HG02763 (cell line): Measurements from ENCODE around the gene MPP1.

Experiments
- ATAC-seq: cut with Tn5 transposase; IDR thresholded peaks from one replicate; pipeline ENCODE4 v1.9.1; 2021; ENCODE audit warnings: mild to moderate bottlenecking, moderate library complexity; ENCODE audit not compliant: unreplicated experiment

Gene MPP1

GRCh38 chrX:154813801-154814200 lies 8.5 kb upstream of the MPP1 start:
- no peak for ATAC-seq

DNA sequence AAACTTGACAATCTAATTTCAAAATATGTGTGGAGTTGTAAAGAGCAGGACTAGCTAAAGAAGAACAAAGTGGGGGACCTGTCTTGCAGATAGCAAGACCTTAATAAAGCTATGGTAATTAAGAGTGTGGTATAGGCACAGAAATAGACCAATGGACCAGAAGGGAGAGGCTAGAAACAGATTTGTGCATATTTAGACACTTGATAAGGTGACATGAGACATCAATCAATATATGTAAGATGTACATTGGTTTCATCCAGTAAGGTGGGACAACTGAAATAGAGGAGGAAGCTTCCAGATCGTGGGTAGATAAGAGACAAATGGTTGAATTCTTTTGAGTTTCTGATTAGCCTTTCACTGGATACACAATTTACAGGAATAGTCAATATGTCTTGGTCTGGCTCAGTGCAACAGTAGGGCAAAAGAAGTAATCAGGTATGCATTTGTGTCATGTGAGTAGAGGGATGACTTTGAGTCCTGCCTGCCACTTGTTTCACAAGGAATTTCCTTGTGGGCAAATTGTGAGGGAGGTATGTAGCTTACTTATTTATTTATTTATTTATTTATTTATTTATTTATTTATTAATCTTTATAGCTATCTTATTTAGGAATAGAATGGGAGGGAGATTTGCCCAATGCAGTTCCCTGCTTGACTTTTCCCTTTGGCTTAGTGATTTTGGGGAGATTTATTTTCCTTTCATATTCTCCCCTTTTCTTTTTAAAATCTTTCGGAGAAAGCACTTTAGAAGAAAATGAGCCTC lies 7.2 kb upstream of the MPP1 start:
- ATAC-seq = no peak

GRCh38 chrX:154809939-154810665 lies 4.8 kb upstream of the MPP1 start:
- no peak for ATAC-seq

DNA sequence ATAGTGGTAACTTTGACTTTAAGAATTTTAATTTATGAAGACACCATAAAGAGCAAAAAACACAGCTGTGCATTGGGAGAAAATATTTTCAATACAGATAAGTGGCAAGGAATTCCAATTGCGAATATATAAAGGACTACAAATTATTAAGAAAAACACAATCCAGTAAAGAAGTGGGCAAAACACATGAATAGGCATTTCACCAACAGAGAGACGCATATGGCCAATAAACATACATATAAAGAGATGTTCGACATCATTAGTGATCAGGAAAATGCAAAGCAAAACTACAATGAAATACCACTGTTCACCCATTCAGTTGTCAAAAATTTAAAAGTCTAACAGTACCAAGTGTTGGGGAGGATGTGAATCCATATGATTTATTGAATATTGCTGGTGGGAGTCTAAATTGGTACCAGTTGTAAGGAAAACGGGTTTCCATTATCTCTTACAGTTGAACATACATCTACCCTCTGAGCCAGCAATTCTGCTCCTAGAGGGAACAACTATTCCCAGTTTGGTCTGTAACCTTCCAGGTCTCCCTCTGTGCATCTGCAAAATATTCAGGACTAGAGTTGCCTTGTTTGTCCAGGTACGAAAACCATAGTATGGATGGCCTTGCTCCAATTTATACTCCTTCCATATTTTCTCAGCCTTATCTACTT lies 1.7 kb upstream of the MPP1 start:
- ATAC-seq = no peak

- no peak for ATAC-seq
Measured at GRCh38 chrX:154805696-154806091, 409 bp upstream of the MPP1 start.

- no peak for ATAC-seq
Measured at GRCh38 chrX:154804261-154804956, 876 bp downstream of the MPP1 start.

DNA sequence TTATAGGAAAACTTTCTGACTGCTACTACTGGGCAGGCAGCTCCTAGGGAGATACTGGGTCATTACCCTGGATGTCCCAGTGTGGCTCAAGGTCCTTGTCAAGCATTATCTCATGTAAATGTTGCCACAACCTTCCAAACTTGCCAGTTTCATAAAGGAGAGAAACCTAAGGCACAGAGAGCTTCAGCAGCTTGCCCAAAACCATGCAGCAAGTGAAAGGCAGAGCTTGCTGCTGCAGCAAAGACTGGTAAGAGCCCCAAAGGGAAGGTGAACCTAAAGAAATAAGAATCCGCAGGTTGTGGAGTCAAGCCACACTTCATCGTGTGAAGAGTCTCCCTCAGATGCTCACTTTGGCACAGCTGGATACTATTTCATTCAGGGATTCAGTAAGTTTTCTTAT lies 2.3 kb downstream of the MPP1 start:
- no peak for ATAC-seq

GRCh38 chrX:154800478-154801210 lies 4.6 kb downstream of the MPP1 start:
- no peak for ATAC-seq

- no peak for ATAC-seq
Measured at GRCh38 chrX:154799556-154800348, 5.5 kb downstream of the MPP1 start.

DNA sequence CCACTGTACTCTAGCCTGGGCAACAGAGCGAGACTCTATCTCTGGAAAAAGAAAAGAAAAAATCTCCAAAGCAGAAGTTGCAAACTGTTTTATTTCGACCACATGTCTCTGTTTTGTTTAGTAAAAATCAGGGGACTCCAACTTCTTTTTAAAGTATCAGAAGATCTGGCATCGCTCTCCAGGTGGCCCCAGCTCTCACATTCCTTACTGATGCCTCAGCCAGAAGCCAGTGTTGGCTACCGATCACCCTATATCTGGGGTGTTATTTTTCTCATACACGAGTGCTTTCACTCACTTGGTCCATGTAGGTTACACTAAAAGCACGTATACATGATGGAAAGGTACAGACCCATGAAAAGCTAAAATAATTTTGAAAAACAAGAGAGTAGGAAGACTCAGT lies 8.3 kb downstream of the MPP1 start:
- ATAC-seq = no peak

DNA sequence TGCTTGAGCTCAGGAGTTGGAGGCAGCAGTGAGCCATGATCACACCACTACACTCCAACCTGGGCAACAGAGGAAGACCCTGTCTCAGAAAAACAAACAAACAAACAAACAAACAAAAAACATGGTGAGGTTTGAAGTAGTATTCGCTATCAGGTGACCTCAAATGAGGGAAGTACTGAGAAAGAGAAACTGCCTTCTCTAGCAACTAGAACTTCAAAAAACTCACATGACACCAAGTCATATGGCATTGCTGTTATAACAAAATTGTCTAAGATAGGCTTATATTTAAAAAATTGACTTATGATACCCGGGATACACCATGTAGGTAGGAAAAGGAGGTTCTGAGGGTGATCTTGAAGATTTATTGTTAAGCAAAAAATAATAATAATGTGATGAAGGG lies 10.3 kb downstream of the MPP1 start:
- no peak for ATAC-seq

GRCh38 chrX:154793084-154793795 lies 12.0 kb downstream of the MPP1 start:
- ATAC-seq = no peak

DNA sequence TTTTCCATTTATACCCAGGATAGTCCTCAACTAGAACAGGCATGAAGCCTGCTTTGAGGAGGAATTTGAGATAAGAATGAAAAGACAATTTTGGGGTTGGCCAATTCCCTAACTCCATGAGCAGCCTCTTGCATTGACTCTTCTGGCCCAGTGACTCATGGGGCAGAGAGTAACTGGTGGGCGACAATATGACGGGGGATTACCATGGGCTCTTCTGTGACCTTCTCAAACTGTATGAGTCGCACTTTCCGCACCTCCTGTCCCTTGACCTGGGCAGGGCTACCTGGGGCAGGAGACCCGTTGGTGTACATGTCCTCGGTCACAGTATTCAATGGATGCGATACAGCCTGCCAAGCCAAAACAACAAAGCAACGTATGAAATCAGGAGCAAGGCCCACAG lies 13.3 kb downstream of the MPP1 start:
- no peak for ATAC-seq

DNA sequence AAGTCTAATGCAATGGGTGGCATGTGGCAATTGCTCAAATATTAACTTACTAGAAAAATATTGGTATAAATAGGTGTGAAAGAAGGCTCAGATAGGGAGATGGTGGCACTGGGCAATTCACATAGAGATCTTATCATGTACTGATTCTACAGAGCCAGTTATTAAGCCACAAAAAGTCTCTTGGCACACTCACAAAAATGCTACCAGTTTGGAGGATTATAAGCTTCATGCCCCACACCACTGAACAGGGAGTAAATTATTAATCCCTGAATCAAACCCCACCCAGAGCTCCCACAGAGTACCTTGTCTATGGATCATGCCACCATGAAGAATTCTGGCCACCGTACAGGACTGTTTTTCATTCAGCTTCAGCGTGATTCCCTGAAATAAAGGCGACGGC lies 13.8 kb downstream of the MPP1 start:
- ATAC-seq = no peak

DNA sequence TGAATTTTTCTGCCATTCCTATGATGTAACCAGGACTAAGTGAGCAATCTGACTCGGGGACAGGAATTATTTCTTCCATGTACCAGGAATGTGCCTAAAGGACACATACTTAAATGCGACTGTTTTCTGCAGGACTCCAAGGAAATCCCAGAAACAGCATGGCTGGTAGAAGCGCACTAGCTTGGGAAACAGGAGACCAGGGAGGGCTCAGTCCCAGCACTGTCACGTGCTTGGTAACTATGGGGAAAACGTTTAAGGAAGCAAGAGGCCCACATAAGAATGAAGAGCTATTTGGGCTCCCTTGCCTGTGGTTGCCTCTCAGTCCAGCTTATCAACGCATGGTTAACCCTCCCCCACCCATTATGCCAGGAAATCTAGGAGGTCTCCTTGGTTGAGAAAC lies 19.6 kb downstream of the MPP1 start:
- ATAC-seq = no peak

- no peak for ATAC-seq
Measured at GRCh38 chrX:154784149-154784995, 20.9 kb downstream of the MPP1 start.

- no peak for ATAC-seq
Measured at GRCh38 chrX:154780968-154781367, 24.3 kb downstream of the MPP1 start.

GRCh38 chrX:154779261-154779660 lies 26.0 kb downstream of the MPP1 start:
- ATAC-seq = no peak
